ENCODE measurements around the gene RASGRP1.

Gene RASGRP1

GRCh38 chr15:38508647-38509046 lies 56.0 kb downstream of the RASGRP1 start:
- H3K4me3 ChIP-seq (ENCODE audit: low read length): no peak overlapping the region
- TF ChIP-seq, protein P1, sequence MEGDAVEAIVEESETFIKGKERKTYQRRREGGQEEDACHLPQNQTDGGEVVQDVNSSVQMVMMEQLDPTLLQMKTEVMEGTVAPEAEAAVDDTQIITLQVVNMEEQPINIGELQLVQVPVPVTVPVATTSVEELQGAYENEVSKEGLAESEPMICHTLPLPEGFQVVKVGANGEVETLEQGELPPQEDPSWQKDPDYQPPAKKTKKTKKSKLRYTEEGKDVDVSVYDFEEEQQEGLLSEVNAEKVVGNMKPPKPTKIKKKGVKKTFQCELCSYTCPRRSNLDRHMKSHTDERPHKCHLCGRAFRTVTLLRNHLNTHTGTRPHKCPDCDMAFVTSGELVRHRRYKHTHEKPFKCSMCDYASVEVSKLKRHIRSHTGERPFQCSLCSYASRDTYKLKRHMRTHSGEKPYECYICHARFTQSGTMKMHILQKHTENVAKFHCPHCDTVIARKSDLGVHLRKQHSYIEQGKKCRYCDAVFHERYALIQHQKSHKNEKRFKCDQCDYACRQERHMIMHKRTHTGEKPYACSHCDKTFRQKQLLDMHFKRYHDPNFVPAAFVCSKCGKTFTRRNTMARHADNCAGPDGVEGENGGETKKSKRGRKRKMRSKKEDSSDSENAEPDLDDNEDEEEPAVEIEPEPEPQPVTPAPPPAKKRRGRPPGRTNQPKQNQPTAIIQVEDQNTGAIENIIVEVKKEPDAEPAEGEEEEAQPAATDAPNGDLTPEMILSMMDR (conservative IDR thresholded peaks at IDR 0.05; ENCODE audit: low read depth, low read length): no peak
- no peak for DNase-seq (ENCODE audit: low read depth)

DNA sequence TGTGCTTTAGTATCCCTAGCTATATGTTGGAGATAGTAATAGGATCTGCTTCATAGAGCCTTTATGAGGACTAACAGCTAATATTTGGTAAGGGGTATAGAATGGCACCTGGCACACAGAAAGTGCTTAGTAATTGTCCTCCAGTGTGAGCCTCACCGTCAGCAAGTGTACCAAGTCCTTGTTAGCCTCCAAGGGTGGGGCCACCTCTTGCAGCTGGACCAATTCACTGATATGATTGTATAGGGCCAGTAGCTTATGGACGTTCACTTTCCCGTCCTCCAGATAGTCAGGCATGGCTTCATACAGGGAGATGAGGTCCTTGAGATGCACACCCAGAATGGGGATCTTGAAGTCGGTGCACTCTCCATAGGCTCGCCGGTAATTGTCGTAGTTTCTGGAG lies 57.0 kb downstream of the RASGRP1 start:
- no peak overlapping the region for H3K4me3 ChIP-seq (ENCODE audit: low read length)
- TF ChIP-seq, protein P1 (conservative IDR thresholded peaks at IDR 0.05; ENCODE audit: low read depth, low read length): no peak
- no peak for DNase-seq (ENCODE audit: low read depth)

DNA sequence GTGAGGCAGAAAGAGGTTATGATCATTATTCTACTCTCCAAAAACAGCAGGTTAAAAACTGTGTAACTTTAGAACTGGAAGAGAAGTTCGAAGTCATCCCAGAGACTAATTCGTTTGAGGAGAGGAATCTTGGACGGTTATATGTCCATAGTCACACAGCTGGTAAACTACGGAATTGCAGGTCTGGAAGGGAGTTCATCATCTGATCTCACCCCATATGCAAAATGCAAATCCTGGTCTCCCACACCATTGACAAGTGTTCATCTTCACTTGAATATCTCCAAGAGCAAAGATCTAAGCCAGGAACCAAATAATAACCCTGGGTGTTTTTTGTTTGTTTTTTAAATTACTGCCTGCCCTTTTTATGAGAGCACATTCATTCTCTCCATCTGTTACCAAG lies 57.6 kb downstream of the RASGRP1 start:
- H3K4me3 ChIP-seq (ENCODE audit: low read length): no peak overlapping the region
- TF ChIP-seq, protein P1 (conservative IDR thresholded peaks at IDR 0.05; ENCODE audit: low read depth, low read length): no peak
- DNase-seq (ENCODE audit: low read depth): no peak

DNA sequence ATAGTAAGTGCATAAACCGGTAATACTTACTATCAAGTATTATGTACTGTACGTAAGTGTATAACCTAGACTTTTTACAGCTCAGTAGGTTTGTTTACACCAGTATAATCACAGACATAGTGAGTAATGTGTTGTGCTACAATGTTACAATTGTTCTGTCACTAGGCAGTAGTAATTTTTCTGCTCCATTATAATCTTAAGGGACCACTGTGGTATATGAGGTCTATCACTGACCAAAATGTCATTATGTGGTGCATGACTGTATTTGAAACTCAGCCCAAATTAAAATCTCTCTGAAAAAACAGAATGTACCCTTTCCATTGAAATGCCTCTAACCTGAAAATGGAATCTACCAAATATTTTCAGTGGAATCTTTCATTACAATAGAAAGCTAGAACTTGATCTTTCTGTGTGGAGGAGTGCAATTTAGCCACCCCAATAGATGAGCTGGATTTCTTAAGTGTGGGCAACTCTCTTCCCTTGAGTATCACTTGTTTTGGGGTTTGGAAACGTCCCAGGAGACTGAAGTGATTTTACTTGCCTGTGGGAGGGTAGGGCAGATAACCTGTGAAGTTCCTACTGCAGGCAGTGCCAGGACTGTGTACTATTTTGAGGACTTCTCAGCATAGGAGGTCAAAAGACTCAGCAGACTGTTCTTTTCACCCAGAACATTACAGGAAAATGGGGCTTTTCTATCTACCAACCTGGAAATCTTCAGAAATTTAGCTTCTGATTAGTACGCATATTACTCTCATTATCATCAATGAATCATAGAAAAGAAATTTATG lies 59.7 kb downstream of the RASGRP1 start:
- TF ChIP-seq, protein P1 (conservative IDR thresholded peaks at IDR 0.05; ENCODE audit: low read depth, low read length): no peak
- no peak overlapping the region for H3K4me3 ChIP-seq (ENCODE audit: low read length)
- no peak for DNase-seq (ENCODE audit: low read depth)

DNA sequence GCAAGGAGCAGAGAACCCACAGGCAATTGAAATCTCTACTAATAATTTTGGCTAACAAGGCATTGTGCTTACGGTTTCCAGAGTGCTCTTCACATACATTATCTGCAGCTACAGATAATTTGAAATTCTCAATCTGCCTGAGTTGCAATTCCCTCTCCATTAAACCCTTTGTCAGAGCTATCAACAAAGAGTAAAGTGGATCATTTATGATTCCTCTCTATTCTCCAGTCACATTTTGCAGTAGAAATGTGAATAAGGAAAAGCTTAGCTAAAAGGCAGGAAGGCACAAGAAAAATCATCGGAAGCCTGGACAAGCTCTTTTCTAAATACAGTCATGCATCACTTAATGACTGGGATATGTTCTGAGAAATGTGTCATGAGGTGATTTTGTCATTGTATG lies 61.1 kb downstream of the RASGRP1 start:
- no peak for DNase-seq (ENCODE audit: low read depth)
- TF ChIP-seq, protein P1 (conservative IDR thresholded peaks at IDR 0.05; ENCODE audit: low read depth, low read length): no peak
- H3K4me3 ChIP-seq (ENCODE audit: low read length): no peak overlapping the region

- DNase-seq (ENCODE audit: low read depth): no peak
- TF ChIP-seq, protein P1 (conservative IDR thresholded peaks at IDR 0.05; ENCODE audit: low read depth, low read length): no peak
- no peak overlapping the region for H3K4me3 ChIP-seq (ENCODE audit: low read length)
These were observed 65.0 kb downstream of the RASGRP1 start for GRCh38 chr15:38499651-38500050.

DNA sequence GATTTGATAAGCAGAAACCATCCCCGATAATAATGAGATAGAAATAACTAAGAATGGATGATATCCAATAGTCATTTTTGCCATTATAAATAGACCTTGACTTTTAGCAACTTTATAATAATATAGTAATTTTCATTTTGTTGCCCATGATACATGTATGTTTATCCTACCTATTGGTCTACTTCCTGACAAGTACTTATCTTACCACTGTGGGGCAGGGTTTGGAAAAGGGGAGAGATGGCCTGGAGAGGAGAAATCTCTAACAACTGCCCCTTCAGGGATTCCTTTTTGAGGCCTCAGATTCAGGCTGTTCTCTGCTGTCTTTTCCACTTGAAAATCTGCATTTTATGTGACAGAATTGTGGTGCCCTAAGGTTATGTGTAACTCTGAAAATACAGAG lies 68.5 kb downstream of the RASGRP1 start:
- TF ChIP-seq, protein P1 (conservative IDR thresholded peaks at IDR 0.05; ENCODE audit: low read depth, low read length): peak; percentile 3

More for the DNA sequence above, 68.5 kb downstream of the RASGRP1 start:
- no peak overlapping the region for H3K4me3 ChIP-seq (ENCODE audit: low read length)
- DNase-seq (ENCODE audit: low read depth): no peak

Measured in retinal pigment epithelial cell (primary cell).